Stimulated activated CD8-positive, alpha-beta memory T cell treated with anti-CD3 and anti-CD28 coated beads, Interleukin-12 subunit alpha, Interleukin-12 subunit beta, amount 100 ng/mL, for 1 hour (primary cell): ENCODE measurements around the gene KIAA0753.

ENCODE experiments used
- DNase-seq: peaks from one replicate; pipeline ENCODE4 v3.0.0-alpha.2; 2020; ENCODE audit warnings: low read depth

KIAA0753 gene

GRCh38 chr17:6641247-6641863 is 844 bp upstream of the KIAA0753 start:
- DNase-seq, result no peak

- DNase-seq, result no peak
Observed at GRCh38 chr17:6639586-6640535, 650 bp downstream of the KIAA0753 start.

GRCh38 chr17:6639014-6639585 is 1.4 kb downstream of the KIAA0753 start:
- DNase-seq, result no peak

GRCh38 chr17:6638046-6638908 is 2.2 kb downstream of the KIAA0753 start:
- DNase-seq, result no peak

GRCh38 chr17:6637458-6637840 is 3.1 kb downstream of the KIAA0753 start:
- no peak for DNase-seq

GRCh38 chr17:6636616-6637457 is 3.7 kb downstream of the KIAA0753 start:
- DNase-seq, result no peak

- DNase-seq, result no peak
Observed at GRCh38 chr17:6636105-6636504, 4.4 kb downstream of the KIAA0753 start.

- DNase-seq, result no peak
Observed at GRCh38 chr17:6633263-6633662, 7.2 kb downstream of the KIAA0753 start.

- no peak for DNase-seq
Observed at GRCh38 chr17:6632530-6632929, 8.0 kb downstream of the KIAA0753 start.

- no peak for DNase-seq
Observed at GRCh38 chr17:6630390-6630789, 10.1 kb downstream of the KIAA0753 start.

- no peak for DNase-seq
Observed at GRCh38 chr17:6627019-6627418, 13.5 kb downstream of the KIAA0753 start.

- DNase-seq, result no peak
Observed at GRCh38 chr17:6626616-6627015, 13.9 kb downstream of the KIAA0753 start.

GRCh38 chr17:6623941-6624340 is 16.6 kb downstream of the KIAA0753 start:
- no peak for DNase-seq

- DNase-seq, result no peak
Observed at GRCh38 chr17:6611231-6611630, 29.3 kb downstream of the KIAA0753 start.

GRCh38 chr17:6610011-6610410 is 30.5 kb downstream of the KIAA0753 start:
- DNase-seq, result no peak

GRCh38 chr17:6608321-6608720 is 32.2 kb downstream of the KIAA0753 start:
- no peak for DNase-seq

- no peak for DNase-seq
Observed at GRCh38 chr17:6605142-6605541, 35.4 kb downstream of the KIAA0753 start.

- DNase-seq, result no peak
Observed at GRCh38 chr17:6603744-6604325, 36.7 kb downstream of the KIAA0753 start.

- DNase-seq, result no peak
Observed at GRCh38 chr17:6602141-6602540, 38.4 kb downstream of the KIAA0753 start.

- no peak for DNase-seq
Observed at GRCh38 chr17:6599364-6599763, 41.1 kb downstream of the KIAA0753 start.

GRCh38 chr17:6597727-6598126 is 42.8 kb downstream of the KIAA0753 start:
- DNase-seq, result no peak
